Fibroblast of lung (primary cell): ENCODE data around the gene ABCG5.

ENCODE experiments used
- CTCF ChIP-seq, 2 donors: IDR thresholded peaks in 1 of 2; conservative IDR thresholded peaks in 1 of 2; 1 replicate in 1 of 2; 2 replicates in 1 of 2; pipeline ENCODE4 v1.5.1; 2011 to 2012; ENCODE audit warnings: low read length in 2 of 2, control low read depth in 1 of 2, inconsistent platforms in 1 of 2, low read depth in 1 of 2, mild to moderate bottlenecking in 1 of 2
- EZH2 ChIP-seq: IDR thresholded peaks from 2 replicates; pipeline ENCODE4 v1.5.1; 2012; ENCODE audit warnings: low read length, control low read depth, mild to moderate bottlenecking; ENCODE audit errors: missing control alignments

- TF ChIP-seq CTCF (conservative IDR thresholded peaks at IDR 0.05 in 1 of 2, IDR thresholded peaks at IDR 0.05 in 1 of 2; ENCODE audit: low read depth in 1 of 2, low read length in 2 of 2) (no peak), EZH2 (no peak)
Observed at GRCh38 chr2:43802135-43802534, 36.5 kb downstream of the ABCG5 start.
